ENCODE data around the gene NDUFB2.
"Not testable (repeated sequence)": the region's sequence is repeated elsewhere in the genome, so short reads cannot be mapped to it uniquely, and the experiment has no call there.

NDUFB2 gene

GRCh38 chr7:140685407-140686087 is 11.0 kb upstream of the NDUFB2 start:
- H3K4me1 Mint-ChIP-seq: no peaks in the 10 kb centered on the region

GRCh38 chr7:140686921-140687320 is 9.6 kb upstream of the NDUFB2 start:
- Mint-ChIP-seq H3K36me3 (ENCODE audit: insufficient read depth) (peaks cover 22% of the 10 kb centered on the region), H3K27me3 (no peaks in the 10 kb centered on the region), H3K4me3 (no peak overlapping the region), H3K9me3 (no peaks in the 10 kb centered on the region), H3K4me1 (no peaks in the 10 kb centered on the region), H3K27ac (ENCODE audit: low read depth) (no peak overlapping the region)
- DNase-seq (ENCODE audit: low spot score in 2 of 2): no peak
- ATAC-seq (replicated peaks; ENCODE audit: extremely low read depth, poor library complexity, severe bottlenecking): no peak

More at GRCh38 chr7:140685407-140686087, 11.0 kb upstream of the NDUFB2 start:
- DNase-seq (ENCODE audit: low spot score in 2 of 2) (no peak), ATAC-seq (replicated peaks; ENCODE audit: extremely low read depth, poor library complexity, severe bottlenecking) (no peak)
- H3K9me3 Mint-ChIP-seq: no peaks in the 10 kb centered on the region
- H3K4me3 Mint-ChIP-seq: no peak overlapping the region
- H3K27me3 Mint-ChIP-seq: no peaks in the 10 kb centered on the region
- H3K27ac Mint-ChIP-seq (ENCODE audit: low read depth): no peak overlapping the region
- H3K36me3 Mint-ChIP-seq (ENCODE audit: insufficient read depth): peaks cover 33% of the 10 kb centered on the region

- Mint-ChIP-seq H3K4me1 (no peaks in the 10 kb centered on the region), H3K36me3 (ENCODE audit: insufficient read depth) (peaks cover 19% of the 10 kb centered on the region), H3K4me3 (no peak overlapping the region), H3K27me3 (no peaks in the 10 kb centered on the region), H3K27ac (ENCODE audit: low read depth) (no peak overlapping the region), H3K9me3 (no peaks in the 10 kb centered on the region)
- no peak for ATAC-seq (replicated peaks; ENCODE audit: extremely low read depth, poor library complexity, severe bottlenecking)
- no peak for DNase-seq (ENCODE audit: low spot score in 2 of 2)
Observed at GRCh38 chr7:140688341-140688740, 8.2 kb upstream of the NDUFB2 start.

- Mint-ChIP-seq H3K27me3 (no peaks in the 10 kb centered on the region), H3K36me3 (ENCODE audit: insufficient read depth) (peaks cover 17% of the 10 kb centered on the region), H3K4me1 (no peaks in the 10 kb centered on the region), H3K27ac (ENCODE audit: low read depth) (no peak overlapping the region), H3K9me3 (no peaks in the 10 kb centered on the region), H3K4me3 (no peak overlapping the region)
- no peak for DNase-seq (ENCODE audit: low spot score in 2 of 2)
- ATAC-seq (replicated peaks; ENCODE audit: extremely low read depth, poor library complexity, severe bottlenecking): no peak
Observed at GRCh38 chr7:140689199-140690152, 7.0 kb upstream of the NDUFB2 start.

GRCh38 chr7:140691376-140692045 is 5.0 kb upstream of the NDUFB2 start:
- DNase-seq (ENCODE audit: low spot score in 2 of 2) (no peak), ATAC-seq (replicated peaks; ENCODE audit: extremely low read depth, poor library complexity, severe bottlenecking) (no peak)
- Mint-ChIP-seq H3K27me3 (no peaks in the 10 kb centered on the region), H3K36me3 (ENCODE audit: insufficient read depth) (peaks cover 17% of the 10 kb centered on the region), H3K9me3 (no peaks in the 10 kb centered on the region), H3K4me1 (peaks cover under 1% of the 10 kb centered on the region), H3K27ac (ENCODE audit: low read depth) (no peak overlapping the region), H3K4me3 (no peak overlapping the region)

GRCh38 chr7:140693849-140694248 is 2.7 kb upstream of the NDUFB2 start:
- not testable (repeated sequence) for DNase-seq (ENCODE audit: low spot score in 2 of 2); H3K4me3 Mint-ChIP-seq; H3K27me3 Mint-ChIP-seq; H3K9me3 Mint-ChIP-seq; ATAC-seq (replicated peaks; ENCODE audit: extremely low read depth, poor library complexity, severe bottlenecking)
- Mint-ChIP-seq H3K27ac (ENCODE audit: low read depth) (peak overlapping the region; percentile 53), H3K36me3 (ENCODE audit: insufficient read depth) (peaks cover 12% of the 10 kb centered on the region), H3K4me1 (peaks cover 20% of the 10 kb centered on the region)

- no peak overlapping the region for H3K4me3 Mint-ChIP-seq
- H3K27me3 Mint-ChIP-seq: no peaks in the 10 kb centered on the region
- no peak for ATAC-seq (replicated peaks; ENCODE audit: extremely low read depth, poor library complexity, severe bottlenecking)
Observed at GRCh38 chr7:140694592-140694991, 1.9 kb upstream of the NDUFB2 start.

GRCh38 chr7:140695381-140695780 is 1.1 kb upstream of the NDUFB2 start:
- no peak for ATAC-seq (replicated peaks; ENCODE audit: extremely low read depth, poor library complexity, severe bottlenecking)
- no peak for DNase-seq (ENCODE audit: low spot score in 2 of 2)

More at GRCh38 chr7:140694592-140694991, 1.9 kb upstream of the NDUFB2 start:
- Mint-ChIP-seq H3K4me1 (peaks cover 27% of the 10 kb centered on the region), H3K27ac (ENCODE audit: low read depth) (peak overlapping the region; percentile 53), H3K36me3 (ENCODE audit: insufficient read depth) (peaks cover 12% of the 10 kb centered on the region), H3K9me3 (no peaks in the 10 kb centered on the region)
- DNase-seq (ENCODE audit: low spot score in 2 of 2): no peak

GRCh38 chr7:140696024-140696679 is 356 bp upstream of the NDUFB2 start:
- Mint-ChIP-seq H3K4me3 (peak overlapping the region; percentile 98), H3K27ac (ENCODE audit: low read depth) (peak overlapping the region; percentile 98), H3K36me3 (ENCODE audit: insufficient read depth) (peaks cover 15% of the 10 kb centered on the region), H3K4me1 (peaks cover 30% of the 10 kb centered on the region), H3K27me3 (no peaks in the 10 kb centered on the region), H3K9me3 (no peaks in the 10 kb centered on the region)
- peak in 1 of 2 donors; percentile 83 for DNase-seq (ENCODE audit: low spot score in 2 of 2)
- ATAC-seq (replicated peaks; ENCODE audit: extremely low read depth, poor library complexity, severe bottlenecking): peak; percentile 26

More at GRCh38 chr7:140695381-140695780, 1.1 kb upstream of the NDUFB2 start:
- H3K36me3 Mint-ChIP-seq (ENCODE audit: insufficient read depth): peaks cover 15% of the 10 kb centered on the region
- peak overlapping the region; percentile 98 for H3K27ac Mint-ChIP-seq (ENCODE audit: low read depth)
- H3K9me3 Mint-ChIP-seq: no peaks in the 10 kb centered on the region
- no peaks in the 10 kb centered on the region for H3K27me3 Mint-ChIP-seq
- no peak overlapping the region for H3K4me3 Mint-ChIP-seq
- peaks cover 30% of the 10 kb centered on the region for H3K4me1 Mint-ChIP-seq

GRCh38 chr7:140697447-140698143 is 1.1 kb downstream of the NDUFB2 start:
- DNase-seq (ENCODE audit: low spot score in 2 of 2) (no peak), ATAC-seq (replicated peaks; ENCODE audit: extremely low read depth, poor library complexity, severe bottlenecking) (no peak)
- Mint-ChIP-seq H3K27me3 (no peaks in the 10 kb centered on the region), H3K9me3 (no peaks in the 10 kb centered on the region), H3K36me3 (ENCODE audit: insufficient read depth) (peaks cover 12% of the 10 kb centered on the region), H3K4me3 (peak overlapping the region; percentile 98), H3K4me1 (peaks cover 30% of the 10 kb centered on the region), H3K27ac (ENCODE audit: low read depth) (peak overlapping the region; percentile 98)

GRCh38 chr7:140698477-140698876 is 2.0 kb downstream of the NDUFB2 start:
- peak overlapping the region; percentile 98 for H3K4me3 Mint-ChIP-seq
- peak overlapping the region; percentile 16 for H3K27ac Mint-ChIP-seq (ENCODE audit: low read depth)
- no peaks in the 10 kb centered on the region for H3K9me3 Mint-ChIP-seq
- peaks cover 10% of the 10 kb centered on the region for H3K36me3 Mint-ChIP-seq (ENCODE audit: insufficient read depth)
- DNase-seq (ENCODE audit: low spot score in 2 of 2) (no peak), ATAC-seq (replicated peaks; ENCODE audit: extremely low read depth, poor library complexity, severe bottlenecking) (no peak)
- peaks cover 30% of the 10 kb centered on the region for H3K4me1 Mint-ChIP-seq
- H3K27me3 Mint-ChIP-seq: no peaks in the 10 kb centered on the region
